Naive thymus-derived CD4-positive, alpha-beta T cell (primary cell): ENCODE measurements around the gene DNAH9. TPM values are rescaled to one million over a fixed set of nuclear protein-coding genes. Genes with fewer than 3 reads are reported as not detected.

Source experiments
- ATAC-seq: fragments of 150-1000 bp; cut with Tn5 transposase; 2 replicates; pipeline ENCODE4 v1.10.0; 2021; ENCODE audit warnings: mild to moderate bottlenecking, moderate library complexity
- CTCF ChIA-PET: fragments of 350-600 bp; sonication (Branson Sonifier 250); formaldehyde crosslinking; loops from one replicate; lab custom pipeline; 2021; ENCODE audit warnings: antibody characterized with exemption; lab: Charles Lee
- POLR2A ChIA-PET: fragments of 350-600 bp; sonication (Branson Sonifier 250); formaldehyde crosslinking; loops from one replicate; lab custom pipeline; 2021; ENCODE audit warnings: antibody characterized with exemption, inconsistent platforms; lab: Charles Lee
- DNase-seq, 9 donors: peaks; one replicate each; pipeline versions ENCODE4 v3.0.0 to v3.0.0-alpha.2; 2020 to 2022; ENCODE audit warnings: mixed read lengths in 1 of 9
- H3K27ac ChIP-seq: one replicate; pipeline ENCODE4 v1.7.0; 2013; ENCODE audit warnings: mild to moderate bottlenecking, low read depth, low read length, moderate library complexity
- H3K27me3 ChIP-seq, 2 donors: one replicate each; pipeline ENCODE4 v1.7.0; 2013; ENCODE audit warnings: low read length in 2 of 2, mild to moderate bottlenecking in 2 of 2, moderate library complexity in 2 of 2; ENCODE audit not compliant: control insufficient read depth in 2 of 2, insufficient read depth in 2 of 2
- H3K36me3 ChIP-seq, 3 experiments: 1 replicate in 2 of 3; 2 replicates in 1 of 3; pipeline ENCODE4 v1.7.0; 2013; ENCODE audit warnings: low read length in 3 of 3, mild to moderate bottlenecking in 3 of 3, moderate library complexity in 1 of 3; ENCODE audit not compliant: insufficient read depth in 3 of 3, control insufficient read depth in 2 of 3
- H3K4me1 ChIP-seq, 2 donors: one replicate each; pipeline ENCODE4 v1.7.0; 2013; ENCODE audit warnings: low read length in 2 of 2, mild to moderate bottlenecking in 2 of 2, moderate library complexity in 1 of 2; ENCODE audit not compliant: control insufficient read depth in 2 of 2, insufficient read depth in 2 of 2
- H3K4me3 ChIP-seq: 2 replicates; pipeline ENCODE4 v1.7.0; 2013; ENCODE audit warnings: mild to moderate bottlenecking, low read length
- H3K9me3 ChIP-seq, 3 experiments: 1 replicate in 2 of 3; 2 replicates in 1 of 3; pipeline ENCODE4 v1.7.0; 2013; ENCODE audit warnings: low read length in 3 of 3; ENCODE audit not compliant: control insufficient read depth in 2 of 3
- H3K27ac Mint-ChIP-seq, 9 donors: one replicate each; pipeline ENCODE4 v1.8.0; 2020 to 2022; ENCODE audit warnings: mixed read lengths in 9 of 9, mild to moderate bottlenecking in 8 of 9, moderate library complexity in 5 of 9, inconsistent platforms in 2 of 9
- H3K27me3 Mint-ChIP-seq, 5 donors: one replicate each; pipeline ENCODE4 v1.8.0; 2021 to 2022; ENCODE audit warnings: mixed read lengths in 5 of 5, mild to moderate bottlenecking in 1 of 5
- H3K36me3 Mint-ChIP-seq, 5 donors: one replicate each; pipeline ENCODE4 v1.8.0; 2020 to 2022; ENCODE audit warnings: mixed read lengths in 5 of 5, mild to moderate bottlenecking in 3 of 5, inconsistent platforms in 1 of 5
- H3K4me1 Mint-ChIP-seq, 7 donors: one replicate each; pipeline ENCODE4 v1.8.0; 2020 to 2022; ENCODE audit warnings: mixed read lengths in 7 of 7, mild to moderate bottlenecking in 3 of 7, inconsistent platforms in 1 of 7
- H3K4me3 Mint-ChIP-seq, 10 donors: one replicate each; pipeline ENCODE4 v1.8.0; 2020 to 2022; ENCODE audit warnings: mild to moderate bottlenecking in 10 of 10, mixed read lengths in 10 of 10, moderate library complexity in 6 of 10, inconsistent platforms in 2 of 10
- H3K9me3 Mint-ChIP-seq, 11 donors: one replicate each; pipeline ENCODE4 v1.8.0; 2020 to 2022; ENCODE audit warnings: mixed read lengths in 11 of 11, mild to moderate bottlenecking in 4 of 11, inconsistent platforms in 1 of 11, moderate library complexity in 1 of 11
- intact Hi-C, 2 donors: fragments of 100-400 bp; cut with micrococcal nuclease; formaldehyde crosslinking; loops; one replicate each; pipeline ENCODE4 v1.15.1; 2023
- polyA plus RNA-seq, 2 donors: library from polyadenylated mRNA; unstranded; fragments of 300-500 nt; fragmentation: Illumina TruSeq; gene quantifications; one replicate each; pipeline ENCODE4 v1.2.3, GENCODE V29; 2021
- total RNA-seq, 6 experiments: library from RNA in 5 of 6; stranded (reverse) in 5 of 6; gene quantifications; 1 replicate in 5 of 6; 2 replicates in 1 of 6; pipeline ENCODE4 v1.2.3 and lab custom pipeline; 2021 to 2026

DNAH9 gene
- total and polyA plus RNA-seq, 7 experiments from 2014 or later = not detected

DNA sequence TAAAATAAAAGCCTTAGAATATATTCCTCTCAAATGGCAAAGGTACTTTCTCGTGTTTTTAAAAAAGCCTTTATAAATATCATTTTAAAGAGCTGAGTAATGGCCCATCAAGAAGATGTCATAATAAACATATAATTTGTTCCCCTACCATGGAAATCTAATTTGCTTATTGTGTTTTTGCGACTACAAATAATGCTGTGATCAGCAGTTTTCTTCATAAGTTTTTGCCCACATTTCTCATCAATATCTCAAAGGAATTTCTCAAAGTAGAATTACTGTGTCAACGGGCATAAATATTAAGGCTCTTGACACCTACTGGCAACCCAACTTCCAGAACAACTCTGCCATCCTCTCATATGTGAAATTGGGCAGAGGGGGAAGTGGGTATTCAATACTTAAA lies 381.5 kb downstream of the DNAH9 start:
- Mint-ChIP-seq H3K27ac (no peak overlapping the region), H3K27me3 (no peaks in the 10 kb centered on the region), H3K4me1 (peaks cover 0 to 12% (median 0%) of the 10 kb centered on the region in 7 donors), H3K36me3 (peaks cover 39 to 87% (median 79%) of the 10 kb centered on the region in 5 donors), H3K9me3 (peaks cover 0 to 6% (median 4%) of the 10 kb centered on the region in 11 donors), H3K4me3 (no peak overlapping the region)
- DNase-seq (no peak), ATAC-seq (no peak)
- H3K4me3 ChIP-seq = no peak overlapping the region
- ChIA-PET POLR2A (no interaction called here), CTCF (no interaction called here)
- no peaks in the 10 kb centered on the region for H3K27me3 ChIP-seq
- H3K27ac ChIP-seq = no peak overlapping the region
- intact Hi-C loops = no loop called here
- H3K4me1 ChIP-seq = no peaks in the 10 kb centered on the region
- H3K36me3 ChIP-seq = peaks cover 8 to 49% (median 13%) of the 10 kb centered on the region in 3 experiments
- H3K9me3 ChIP-seq = no peaks in the 10 kb centered on the region

- Mint-ChIP-seq H3K36me3 (peaks cover 33 to 80% (median 71%) of the 10 kb centered on the region in 5 donors), H3K9me3 (peaks cover 0 to 4% (median 0%) of the 10 kb centered on the region in 11 donors), H3K27me3 (no peaks in the 10 kb centered on the region), H3K4me1 (peaks cover 0 to 12% (median 0%) of the 10 kb centered on the region in 7 donors), H3K27ac (no peak overlapping the region), H3K4me3 (no peak overlapping the region)
- Histone ChIP-seq H3K9me3 (no peaks in the 10 kb centered on the region), H3K36me3 (peaks cover 8 to 53% (median 13%) of the 10 kb centered on the region in 3 experiments), H3K4me3 (no peak overlapping the region), H3K27ac (no peak overlapping the region), H3K4me1 (no peaks in the 10 kb centered on the region), H3K27me3 (no peaks in the 10 kb centered on the region)
- ChIA-PET CTCF (no interaction called here), POLR2A (no interaction called here)
- DNase-seq (no peak), ATAC-seq (no peak)
- intact Hi-C loops = no loop called here
These were observed 382.5 kb downstream of the DNAH9 start for GRCh38 chr17:11980813-11981212.

GRCh38 chr17:11981862-11982261 lies 383.6 kb downstream of the DNAH9 start:
- POLR2A ChIA-PET = no interaction called here
- no peak for DNase-seq

GRCh38 chr17:11986179-11986941 lies 388.1 kb downstream of the DNAH9 start:
- H3K4me3 ChIP-seq = no peak overlapping the region
- no peak overlapping the region for H3K27ac ChIP-seq
- intact Hi-C loops = loop anchor here (5.0 kb wide), 2 partner anchors 36 to 1354 kb away; partner anchors contain the start of gene MAP2K4 (in 1 of the 2)
- POLR2A ChIA-PET = interaction anchor here (2.4 kb wide), 1 partner anchor 11 kb away, joined by 12 read pairs; the partner anchor contains the start of gene ZNF18
- DNase-seq (no peak), ATAC-seq (no peak)
- Mint-ChIP-seq H3K9me3 (no peaks in the 10 kb centered on the region), H3K4me3 (no peak overlapping the region), H3K27me3 (no peaks in the 10 kb centered on the region), H3K27ac (no peak overlapping the region), H3K36me3 (peaks cover 20 to 81% (median 60%) of the 10 kb centered on the region in 5 donors), H3K4me1 (peaks cover 5 to 38% (median 25%) of the 10 kb centered on the region in 7 donors)
- peaks cover 8 to 62% (median 9%) of the 10 kb centered on the region in 3 experiments for H3K36me3 ChIP-seq
- H3K27me3 ChIP-seq = no peaks in the 10 kb centered on the region
- CTCF ChIA-PET = interaction anchor here (1.9 kb wide), 1 partner anchor 11 kb away, joined by 4 read pairs; the partner anchor contains the start of gene ZNF18
- no peaks in the 10 kb centered on the region for H3K4me1 ChIP-seq
- H3K9me3 ChIP-seq = no peaks in the 10 kb centered on the region

More at GRCh38 chr17:11981862-11982261, 383.6 kb downstream of the DNAH9 start:
- intact Hi-C loops = no loop called here
- no peaks in the 10 kb centered on the region for H3K27me3 Mint-ChIP-seq
- peaks cover 30 to 78% (median 62%) of the 10 kb centered on the region in 5 donors for H3K36me3 Mint-ChIP-seq
- CTCF ChIA-PET = no interaction called here
- H3K27ac ChIP-seq = no peak overlapping the region
- peaks cover 8 to 61% (median 13%) of the 10 kb centered on the region in 3 experiments for H3K36me3 ChIP-seq
- no peak overlapping the region for H3K4me3 Mint-ChIP-seq
- H3K4me1 ChIP-seq = no peaks in the 10 kb centered on the region
- H3K4me1 Mint-ChIP-seq = peaks cover 0 to 10% (median 0%) of the 10 kb centered on the region in 7 donors
- H3K9me3 ChIP-seq = no peaks in the 10 kb centered on the region
- no peak for ATAC-seq
- no peak overlapping the region for H3K4me3 ChIP-seq
- peaks cover 0 to under 1% (median 0%) of the 10 kb centered on the region in 11 donors for H3K9me3 Mint-ChIP-seq
- H3K27me3 ChIP-seq = no peaks in the 10 kb centered on the region
- H3K27ac Mint-ChIP-seq = no peak overlapping the region

DNA sequence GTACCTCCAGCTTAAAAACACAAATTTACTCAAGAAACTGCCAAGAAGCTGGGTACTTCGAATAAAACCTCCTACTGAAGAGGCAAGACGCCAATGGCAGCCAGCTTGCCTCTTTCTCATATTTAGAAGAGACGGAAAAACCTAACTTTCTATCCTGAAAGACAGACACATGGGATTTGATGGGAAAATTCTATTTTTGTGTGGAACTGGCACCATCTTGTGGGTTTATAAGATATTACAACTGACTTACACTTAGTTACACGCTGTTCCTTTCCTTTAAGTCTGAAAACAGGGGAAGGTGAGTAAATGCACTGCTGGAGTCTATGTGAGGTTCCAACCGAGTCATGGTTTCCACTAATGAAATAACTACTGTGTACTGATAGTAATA lies 388.7 kb downstream of the DNAH9 start:
- Histone ChIP-seq H3K4me3 (no peak overlapping the region), H3K9me3 (no peaks in the 10 kb centered on the region), H3K27ac (no peak overlapping the region), H3K4me1 (no peaks in the 10 kb centered on the region), H3K27me3 (no peaks in the 10 kb centered on the region), H3K36me3 (peaks cover 9 to 61% (median 9%) of the 10 kb centered on the region in 3 experiments)
- DNase-seq = no peak
- Mint-ChIP-seq H3K27ac (no peak overlapping the region), H3K36me3 (peaks cover 19 to 81% (median 56%) of the 10 kb centered on the region in 5 donors), H3K9me3 (no peaks in the 10 kb centered on the region), H3K27me3 (no peaks in the 10 kb centered on the region), H3K4me1 (peaks cover 5 to 42% (median 24%) of the 10 kb centered on the region in 7 donors), H3K4me3 (no peak overlapping the region)
- intact Hi-C loops = loop anchor here (5.0 kb wide), 2 partner anchors 35 to 1355 kb away; partner anchors contain the start of gene MAP2K4 (in 1 of the 2)
- POLR2A ChIA-PET = interaction anchor here (2.4 kb wide), 1 partner anchor 10 kb away, joined by 12 read pairs; the partner anchor contains the start of gene ZNF18
- no peak for ATAC-seq
- CTCF ChIA-PET = interaction anchor here (1.9 kb wide), 1 partner anchor 10 kb away, joined by 4 read pairs; the partner anchor contains the start of gene ZNF18

DNA sequence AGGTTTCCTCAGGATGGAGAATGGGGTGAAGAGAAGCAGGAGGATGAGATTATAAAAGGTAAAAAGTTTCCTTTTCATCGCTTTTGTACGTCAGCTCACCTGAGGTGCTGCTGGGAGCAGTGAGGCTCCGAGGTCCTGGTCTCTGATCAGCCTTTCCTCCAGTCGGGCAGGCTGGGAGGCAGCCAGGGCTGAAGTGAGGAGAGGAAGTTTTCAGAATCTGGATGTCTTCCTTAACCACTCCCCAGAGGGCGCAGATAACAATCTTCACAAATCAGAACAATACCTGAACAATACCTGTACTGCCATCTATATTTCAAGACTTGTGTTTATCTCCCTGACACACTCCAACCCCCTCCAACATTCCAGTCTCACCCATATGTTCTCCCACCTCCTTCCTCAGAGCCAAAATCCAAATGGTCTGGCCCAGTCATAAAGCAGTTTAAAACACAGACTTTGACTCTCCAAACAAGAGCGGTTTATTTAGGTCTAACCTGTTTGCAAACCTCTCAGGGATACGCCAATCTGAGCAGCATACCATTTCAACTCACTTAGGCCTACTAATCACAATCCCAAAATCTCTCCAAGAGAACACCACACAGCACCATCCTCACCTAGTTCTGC lies 392.2 kb downstream of the DNAH9 start:
- Histone ChIP-seq H3K9me3 (no peaks in the 10 kb centered on the region), H3K4me3 (no peak overlapping the region), H3K36me3 (peaks cover 6 to 39% (median 8%) of the 10 kb centered on the region in 3 experiments), H3K27ac (no peak overlapping the region), H3K4me1 (no peaks in the 10 kb centered on the region), H3K27me3 (no peaks in the 10 kb centered on the region)
- Mint-ChIP-seq H3K27ac (no peak overlapping the region), H3K27me3 (no peaks in the 10 kb centered on the region), H3K9me3 (no peaks in the 10 kb centered on the region), H3K4me3 (peak overlapping the region in 1 of 10 donors; percentile 32), H3K36me3 (peaks cover 10 to 66% (median 42%) of the 10 kb centered on the region in 5 donors), H3K4me1 (peaks cover 12 to 52% (median 34%) of the 10 kb centered on the region in 7 donors)
- POLR2A ChIA-PET = interaction anchor here (0.6 to 0.9 kb wide), 3 partner anchors 25 to 121 kb away, joined by 3 read pairs; no protein-coding TSS in a partner anchor
- DNase-seq (no peak), ATAC-seq (no peak)
- CTCF ChIA-PET = no interaction called here
- intact Hi-C loops = loop anchor here (10.0 kb wide), 3 partner anchors 94 to 1296 kb away; partner anchors contain the start of genes ADPRM (in 1 of the 2) and SCO1 (in 1 of the 2)
